ENCODE results near the gene SLC30A3.

- TF ChIP-seq RCOR1 (IDR thresholded peaks at IDR 0.05; ENCODE audit: insufficient replicate concordance, low read length) (no peak), CTCF (conservative IDR thresholded peaks at IDR 0.05; ENCODE audit: low read depth, low read length) (no peak), POLR2A (IDR thresholded peaks at IDR 0.05; ENCODE audit: low read depth, low read length) (no peak)
Observed at GRCh38 chr2:27221166-27221565, 41.7 kb downstream of the SLC30A3 start.

Data from IMR-90 (cell line).